Parathyroid adenoma (tissue), 2 donors: Measurements from ENCODE around the gene TMEM38A.
"Not testable (repeated sequence)": the region's sequence is repeated elsewhere in the genome, so short reads cannot be mapped to it uniquely, and the experiment has no call there.

Source experiments
- H2AFZ ChIP-seq: fragments of 300-600 bp; sonication (generic); one replicate; pipeline ENCODE4 v1.7.0; 2017; ENCODE audit warnings: antibody characterized with exemption, mild to moderate bottlenecking
- H3K27ac ChIP-seq: fragments of 300-600 bp; sonication (generic); one replicate; pipeline ENCODE4 v1.7.0; 2017
- H3K27me3 ChIP-seq: fragments of 300-600 bp; sonication (generic); one replicate; pipeline ENCODE4 v1.7.0; 2017; ENCODE audit warnings: low read length; ENCODE audit not compliant: control insufficient read depth, insufficient read depth
- H3K36me3 ChIP-seq: fragments of 300-600 bp; sonication (generic); one replicate; pipeline ENCODE4 v1.7.0; 2017; ENCODE audit warnings: low read length; ENCODE audit not compliant: control insufficient read depth, insufficient read depth
- H3K4me1 ChIP-seq: fragments of 300-600 bp; sonication (generic); one replicate; pipeline ENCODE4 v1.7.0; 2017; ENCODE audit warnings: control low read depth
- H3K4me2 ChIP-seq: fragments of 300-600 bp; sonication (generic); one replicate; pipeline ENCODE4 v1.7.0; 2017; ENCODE audit warnings: low read length
- H3K4me3 ChIP-seq: fragments of 300-600 bp; sonication (generic); one replicate; pipeline ENCODE4 v1.7.0; 2017; ENCODE audit warnings: low read depth, low read length
- H3K79me2 ChIP-seq: fragments of 300-600 bp; sonication (generic); one replicate; pipeline ENCODE4 v1.7.0; 2017; ENCODE audit warnings: control low read depth
- H3K9ac ChIP-seq: fragments of 300-600 bp; sonication (generic); one replicate; pipeline ENCODE4 v1.7.0; 2017; ENCODE audit warnings: mild to moderate bottlenecking
- H3K9me3 ChIP-seq: fragments of 300-600 bp; sonication (generic); one replicate; pipeline ENCODE4 v1.7.0; 2017; ENCODE audit warnings: low read length; ENCODE audit not compliant: control insufficient read depth
- TF ChIP-seq, protein P1 (sequence below): fragments of 300-600 bp; sonication (generic); IDR thresholded peaks from one replicate; pipeline ENCODE4 v1.7.0; 2017; ENCODE audit warnings: antibody characterized with exemption, mild to moderate bottlenecking
- donor health status: primary hyperparathyroidism.

Gene TMEM38A

DNA sequence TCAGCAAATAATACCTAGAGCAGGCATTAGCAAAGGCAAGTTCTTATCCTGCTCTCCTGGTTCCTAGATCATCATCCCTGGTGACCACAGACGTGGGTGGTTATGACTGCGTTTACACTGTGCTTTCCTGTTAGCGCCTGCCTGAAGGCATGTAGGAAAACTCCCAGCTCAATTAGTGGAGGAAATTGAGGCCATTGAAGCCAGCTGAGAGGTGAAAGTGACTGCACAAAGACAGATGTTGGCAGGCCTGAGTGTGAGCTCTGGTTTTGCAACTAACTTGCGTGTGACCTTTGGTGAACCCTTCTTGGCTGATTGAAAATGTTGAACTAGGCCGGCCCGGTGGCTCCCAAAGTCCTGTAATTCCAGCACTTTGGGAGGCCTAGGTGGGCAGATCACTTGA is 41.2 kb downstream of the TMEM38A start:
- H3K27ac ChIP-seq: no peak overlapping the region
- no peak overlapping the region for H3K9ac ChIP-seq
- H2AFZ ChIP-seq: no peak overlapping the region
- no peaks in the 10 kb centered on the region for H3K36me3 ChIP-seq
- no peaks in the 10 kb centered on the region for H3K79me2 ChIP-seq
- no peaks in the 10 kb centered on the region for H3K9me3 ChIP-seq
- H3K27me3 ChIP-seq: no peaks in the 10 kb centered on the region
- no peaks in the 10 kb centered on the region for H3K4me1 ChIP-seq
- no peak overlapping the region for H3K4me3 ChIP-seq
- TF ChIP-seq, protein P1, sequence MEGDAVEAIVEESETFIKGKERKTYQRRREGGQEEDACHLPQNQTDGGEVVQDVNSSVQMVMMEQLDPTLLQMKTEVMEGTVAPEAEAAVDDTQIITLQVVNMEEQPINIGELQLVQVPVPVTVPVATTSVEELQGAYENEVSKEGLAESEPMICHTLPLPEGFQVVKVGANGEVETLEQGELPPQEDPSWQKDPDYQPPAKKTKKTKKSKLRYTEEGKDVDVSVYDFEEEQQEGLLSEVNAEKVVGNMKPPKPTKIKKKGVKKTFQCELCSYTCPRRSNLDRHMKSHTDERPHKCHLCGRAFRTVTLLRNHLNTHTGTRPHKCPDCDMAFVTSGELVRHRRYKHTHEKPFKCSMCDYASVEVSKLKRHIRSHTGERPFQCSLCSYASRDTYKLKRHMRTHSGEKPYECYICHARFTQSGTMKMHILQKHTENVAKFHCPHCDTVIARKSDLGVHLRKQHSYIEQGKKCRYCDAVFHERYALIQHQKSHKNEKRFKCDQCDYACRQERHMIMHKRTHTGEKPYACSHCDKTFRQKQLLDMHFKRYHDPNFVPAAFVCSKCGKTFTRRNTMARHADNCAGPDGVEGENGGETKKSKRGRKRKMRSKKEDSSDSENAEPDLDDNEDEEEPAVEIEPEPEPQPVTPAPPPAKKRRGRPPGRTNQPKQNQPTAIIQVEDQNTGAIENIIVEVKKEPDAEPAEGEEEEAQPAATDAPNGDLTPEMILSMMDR: no peak
- H3K4me2 ChIP-seq: no peak overlapping the region

DNA sequence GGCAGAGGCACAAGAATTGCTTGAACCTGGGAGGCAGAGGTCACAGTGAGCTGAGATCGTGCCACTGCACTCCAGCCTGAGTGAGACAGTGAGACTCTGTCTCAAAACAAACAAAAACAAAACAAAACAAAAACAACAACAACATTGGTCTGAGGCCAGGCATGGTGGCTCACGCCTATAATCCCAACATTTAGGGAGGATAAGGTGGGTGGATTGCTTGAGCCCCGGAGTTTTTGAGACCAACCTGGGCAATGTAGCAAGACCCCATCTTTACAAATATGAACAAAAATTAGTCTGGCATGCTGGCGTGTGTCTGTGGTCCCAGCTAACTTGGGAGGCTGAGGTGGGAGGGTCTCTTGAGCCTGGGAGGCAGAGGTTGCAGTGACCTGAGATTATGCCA is 42.7 kb downstream of the TMEM38A start:
- Histone ChIP-seq H3K27ac (no peak overlapping the region), H3K36me3 (no peaks in the 10 kb centered on the region), H3K9me3 (no peaks in the 10 kb centered on the region), H3K27me3 (no peaks in the 10 kb centered on the region), H3K4me1 (no peaks in the 10 kb centered on the region), H2AFZ (no peak overlapping the region), H3K9ac (no peak overlapping the region), H3K4me2 (no peak overlapping the region), H3K79me2 (no peaks in the 10 kb centered on the region), H3K4me3 (no peak overlapping the region)
- TF ChIP-seq, protein P1: no peak

DNA sequence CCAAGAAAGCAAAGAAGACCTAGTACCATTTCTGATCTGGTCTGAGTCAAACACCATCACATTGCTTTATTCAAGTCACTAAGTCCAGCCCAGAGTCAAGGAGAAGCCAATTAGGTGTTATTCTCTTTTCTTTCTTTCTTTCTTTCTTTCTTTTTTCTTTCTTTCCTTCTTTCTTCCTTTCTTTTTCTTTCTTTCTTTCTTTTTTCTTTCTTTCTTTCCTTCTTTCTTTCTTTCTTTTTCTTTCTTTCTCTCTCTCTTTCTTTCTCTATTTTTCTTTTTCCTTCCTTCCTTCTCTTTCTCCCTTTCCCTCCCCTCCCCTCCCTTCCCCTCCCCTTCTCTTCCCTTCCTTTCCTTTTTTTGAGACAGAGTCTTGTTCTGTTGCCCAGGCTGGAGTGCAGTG is 49.9 kb downstream of the TMEM38A start:
- not testable (repeated sequence) for H3K4me2 ChIP-seq, H3K27ac ChIP-seq, H3K9ac ChIP-seq, H3K27me3 ChIP-seq, H3K4me1 ChIP-seq, H3K9me3 ChIP-seq, H2AFZ ChIP-seq, H3K79me2 ChIP-seq, H3K36me3 ChIP-seq, H3K4me3 ChIP-seq

DNA sequence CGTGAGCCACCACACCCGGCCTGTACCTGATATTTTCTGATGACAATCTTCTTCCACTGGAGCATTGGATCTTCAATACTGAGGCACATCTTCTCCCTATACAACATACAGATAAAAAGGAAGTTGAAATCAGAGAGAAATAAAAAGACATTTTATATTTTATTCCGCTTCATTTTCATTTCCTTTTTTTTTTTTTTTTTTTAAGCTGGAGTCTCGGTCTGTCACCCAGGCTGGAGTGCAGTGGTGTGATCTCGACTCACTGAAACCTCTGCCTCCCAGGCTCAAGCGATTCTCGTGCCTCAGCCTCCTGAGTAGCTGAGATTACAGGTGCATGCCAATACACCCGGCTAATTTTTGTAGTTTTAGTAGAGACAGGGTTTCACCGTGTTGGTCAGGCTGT is 51.4 kb downstream of the TMEM38A start:
- H3K27ac ChIP-seq, H3K27me3 ChIP-seq, H2AFZ ChIP-seq, H3K36me3 ChIP-seq, H3K79me2 ChIP-seq, H3K9me3 ChIP-seq, H3K4me1 ChIP-seq, H3K4me2 ChIP-seq, H3K4me3 ChIP-seq, H3K9ac ChIP-seq: not testable (repeated sequence)

DNA sequence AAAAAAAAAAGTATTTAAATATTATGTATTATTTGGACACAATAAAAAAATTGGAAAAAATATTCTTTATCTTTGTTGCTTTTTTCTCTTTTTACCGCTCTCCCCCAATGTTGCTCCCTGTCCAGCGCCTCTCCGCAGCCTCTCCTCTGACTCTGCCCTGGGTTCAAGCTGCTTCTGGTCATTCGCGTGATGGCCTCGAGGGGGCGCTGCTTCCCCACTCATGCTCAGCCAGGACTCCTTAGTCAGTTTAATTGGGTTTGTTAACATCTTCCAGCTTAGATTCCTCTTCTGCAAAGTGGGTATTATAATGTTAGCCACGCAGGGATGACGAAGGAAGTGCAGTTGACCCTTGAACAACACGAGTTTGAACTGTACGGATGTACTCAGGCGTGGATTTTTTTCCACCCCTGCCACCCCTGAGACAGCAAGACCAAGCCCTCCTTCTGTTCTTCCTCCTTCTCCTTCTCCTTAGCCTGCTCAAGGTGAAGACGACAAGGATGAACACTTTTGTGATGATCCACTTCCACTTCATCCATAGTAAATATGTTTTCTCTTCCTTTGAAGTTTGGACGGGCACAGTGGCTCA is 53.9 kb downstream of the TMEM38A start:
- H3K27ac ChIP-seq: no peak overlapping the region
- H2AFZ ChIP-seq: peak overlapping the region; percentile 56
- no peaks in the 10 kb centered on the region for H3K36me3 ChIP-seq
- H3K4me1 ChIP-seq: peaks cover 2% of the 10 kb centered on the region
- no peak overlapping the region for H3K4me2 ChIP-seq
- no peak overlapping the region for H3K4me3 ChIP-seq
- H3K27me3 ChIP-seq: no peaks in the 10 kb centered on the region
- no peak overlapping the region for H3K9ac ChIP-seq
- TF ChIP-seq, protein P1: peak; percentile 48
- no peaks in the 10 kb centered on the region for H3K9me3 ChIP-seq
- no peaks in the 10 kb centered on the region for H3K79me2 ChIP-seq

DNA sequence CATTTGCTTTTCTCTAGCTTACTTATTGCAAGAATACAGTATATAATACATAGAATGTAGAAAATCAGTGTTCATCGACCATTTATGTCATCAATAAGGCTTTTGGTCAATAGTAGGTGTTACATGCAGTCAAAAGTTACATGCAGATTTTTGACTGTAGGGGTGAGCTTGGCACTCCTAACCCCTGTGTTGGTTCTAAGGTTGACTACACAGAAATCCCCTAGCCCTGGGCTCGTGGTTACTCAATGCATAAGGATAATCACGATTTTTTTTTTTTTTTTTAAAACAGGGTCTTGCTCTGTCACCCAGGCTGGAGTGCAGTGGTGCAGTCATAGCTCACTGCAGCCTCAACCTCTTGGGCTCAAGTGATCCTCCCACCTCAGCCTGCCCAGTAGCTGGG is 54.7 kb downstream of the TMEM38A start:
- Histone ChIP-seq H3K4me1 (peaks cover 2% of the 10 kb centered on the region), H3K4me2 (no peak overlapping the region), H3K9me3 (no peaks in the 10 kb centered on the region), H3K9ac (no peak overlapping the region), H3K27me3 (no peaks in the 10 kb centered on the region), H2AFZ (no peak overlapping the region), H3K4me3 (no peak overlapping the region), H3K36me3 (no peaks in the 10 kb centered on the region), H3K27ac (no peak overlapping the region), H3K79me2 (no peaks in the 10 kb centered on the region)
- TF ChIP-seq, protein P1: no peak
